ENCODE results near the gene FKBP10. TPM values are rescaled to one million over a fixed set of nuclear protein-coding genes. Genes with fewer than 3 reads are reported as not detected.

Gene FKBP10
- total and polyA plus RNA-seq, 9 of the 15 experiments (the other 6 are each of a cell fraction or from before 2014, with no cell fraction given) = 0.03 to 3.0 (median 1.4) TPM; not detected in 1

DNA sequence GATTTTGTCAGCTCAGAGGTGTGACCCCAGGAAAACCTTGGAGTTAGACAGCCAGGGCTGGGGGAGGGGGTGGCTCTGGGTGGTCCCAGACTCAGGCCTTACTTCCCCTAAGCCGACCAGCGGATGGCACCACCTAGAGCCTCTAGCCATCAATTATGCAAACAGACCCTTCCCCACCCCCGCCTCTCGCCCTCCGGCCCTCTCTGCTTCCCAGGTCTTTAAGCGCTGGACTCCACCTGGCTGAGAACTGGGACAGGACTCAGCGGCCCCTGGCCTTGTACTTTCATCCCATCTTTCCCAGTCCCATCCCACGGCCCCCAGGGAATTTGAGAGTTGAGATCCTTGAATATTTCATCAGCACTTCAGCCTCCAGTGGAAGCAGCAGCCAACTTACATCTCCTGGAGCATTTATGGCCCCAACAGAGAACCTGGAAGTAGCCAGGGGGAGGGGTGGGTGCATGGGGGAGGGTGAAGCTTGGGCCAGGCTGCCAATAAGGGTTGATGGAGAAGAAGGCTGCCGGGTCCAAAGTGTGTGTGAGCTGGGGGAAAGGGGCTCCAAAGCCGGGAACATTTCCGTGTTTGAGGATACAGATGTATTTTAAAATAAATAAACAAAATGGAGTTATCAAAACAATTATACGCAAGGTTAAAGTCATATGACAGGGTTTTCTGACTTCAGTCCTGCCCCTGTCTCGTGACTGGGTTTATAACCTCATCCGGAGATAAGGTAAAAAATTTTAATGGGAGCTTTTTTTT is 18.8 kb upstream of the FKBP10 start (continued):
- TF ChIP-seq DIDO1 (tag; IDR thresholded peaks at IDR 0.05; ENCODE audit: low read depth) = no peak
- no peak for TF ChIP-seq HOXB6 (CRISPR knock-in tag; IDR thresholded peaks at IDR 0.05; ENCODE audit: borderline replicate concordance)
- TF ChIP-seq ZNF239 (CRISPR knock-in tag; IDR thresholded peaks at IDR 0.05) = no peak
- TF ChIP-seq MEF2A (IDR thresholded peaks at IDR 0.05; ENCODE audit: control insufficient read depth, low read depth, low read length) = no peak
- TF ChIP-seq CBX2 (IDR thresholded peaks at IDR 0.05; ENCODE audit: insufficient read depth, low read length, poor library complexity, severe bottlenecking) = no peak
- TF ChIP-seq SRSF1 (IDR thresholded peaks at IDR 0.05; ENCODE audit: low read depth, low read length) = no peak
- peak in 1 of 2 experiments; percentile 55; a peak in 1 of 4 replicates for TF ChIP-seq KDM1A (IDR thresholded peaks at IDR 0.05)
- TF ChIP-seq MYC (IDR thresholded peaks at IDR 0.05; ENCODE audit: low read depth, low read length) = no peak
- TF ChIP-seq MYC (CRISPR knock-in tag; IDR thresholded peaks at IDR 0.05; ENCODE audit: borderline replicate concordance, low read depth) = no peak
- TF ChIP-seq ZNF146 (CRISPR knock-in tag; IDR thresholded peaks at IDR 0.05; ENCODE audit: unreplicated experiment) = no peak
- TF ChIP-seq ZNF766 (CRISPR knock-in tag; conservative IDR thresholded peaks at IDR 0.05) = 0 out of 2 replicates have a peak, but pooled peaks have one; percentile 25
- TF ChIP-seq NRF1 (conservative IDR thresholded peaks at IDR 0.05 in 1 of 2, IDR thresholded peaks at IDR 0.05 in 1 of 2) = no peak
- no peak for TF ChIP-seq TGIF2 (CRISPR knock-in tag; IDR thresholded peaks at IDR 0.05)
- no peak for TF ChIP-seq HNRNPK (IDR thresholded peaks at IDR 0.05; ENCODE audit: low read depth, low read length, poor library complexity, severe bottlenecking)
- no peak for TF ChIP-seq EZH2 (IDR thresholded peaks at IDR 0.05; ENCODE audit: borderline replicate concordance, low read depth, low read length)
- no peak for TF ChIP-seq ZNF696 (CRISPR knock-in tag; conservative IDR thresholded peaks at IDR 0.05)
- no peak for TF ChIP-seq MYNN (IDR thresholded peaks at IDR 0.05)
- TF ChIP-seq MYNN (CRISPR knock-in tag; IDR thresholded peaks at IDR 0.05) = no peak
- TF ChIP-seq, protein P1, sequence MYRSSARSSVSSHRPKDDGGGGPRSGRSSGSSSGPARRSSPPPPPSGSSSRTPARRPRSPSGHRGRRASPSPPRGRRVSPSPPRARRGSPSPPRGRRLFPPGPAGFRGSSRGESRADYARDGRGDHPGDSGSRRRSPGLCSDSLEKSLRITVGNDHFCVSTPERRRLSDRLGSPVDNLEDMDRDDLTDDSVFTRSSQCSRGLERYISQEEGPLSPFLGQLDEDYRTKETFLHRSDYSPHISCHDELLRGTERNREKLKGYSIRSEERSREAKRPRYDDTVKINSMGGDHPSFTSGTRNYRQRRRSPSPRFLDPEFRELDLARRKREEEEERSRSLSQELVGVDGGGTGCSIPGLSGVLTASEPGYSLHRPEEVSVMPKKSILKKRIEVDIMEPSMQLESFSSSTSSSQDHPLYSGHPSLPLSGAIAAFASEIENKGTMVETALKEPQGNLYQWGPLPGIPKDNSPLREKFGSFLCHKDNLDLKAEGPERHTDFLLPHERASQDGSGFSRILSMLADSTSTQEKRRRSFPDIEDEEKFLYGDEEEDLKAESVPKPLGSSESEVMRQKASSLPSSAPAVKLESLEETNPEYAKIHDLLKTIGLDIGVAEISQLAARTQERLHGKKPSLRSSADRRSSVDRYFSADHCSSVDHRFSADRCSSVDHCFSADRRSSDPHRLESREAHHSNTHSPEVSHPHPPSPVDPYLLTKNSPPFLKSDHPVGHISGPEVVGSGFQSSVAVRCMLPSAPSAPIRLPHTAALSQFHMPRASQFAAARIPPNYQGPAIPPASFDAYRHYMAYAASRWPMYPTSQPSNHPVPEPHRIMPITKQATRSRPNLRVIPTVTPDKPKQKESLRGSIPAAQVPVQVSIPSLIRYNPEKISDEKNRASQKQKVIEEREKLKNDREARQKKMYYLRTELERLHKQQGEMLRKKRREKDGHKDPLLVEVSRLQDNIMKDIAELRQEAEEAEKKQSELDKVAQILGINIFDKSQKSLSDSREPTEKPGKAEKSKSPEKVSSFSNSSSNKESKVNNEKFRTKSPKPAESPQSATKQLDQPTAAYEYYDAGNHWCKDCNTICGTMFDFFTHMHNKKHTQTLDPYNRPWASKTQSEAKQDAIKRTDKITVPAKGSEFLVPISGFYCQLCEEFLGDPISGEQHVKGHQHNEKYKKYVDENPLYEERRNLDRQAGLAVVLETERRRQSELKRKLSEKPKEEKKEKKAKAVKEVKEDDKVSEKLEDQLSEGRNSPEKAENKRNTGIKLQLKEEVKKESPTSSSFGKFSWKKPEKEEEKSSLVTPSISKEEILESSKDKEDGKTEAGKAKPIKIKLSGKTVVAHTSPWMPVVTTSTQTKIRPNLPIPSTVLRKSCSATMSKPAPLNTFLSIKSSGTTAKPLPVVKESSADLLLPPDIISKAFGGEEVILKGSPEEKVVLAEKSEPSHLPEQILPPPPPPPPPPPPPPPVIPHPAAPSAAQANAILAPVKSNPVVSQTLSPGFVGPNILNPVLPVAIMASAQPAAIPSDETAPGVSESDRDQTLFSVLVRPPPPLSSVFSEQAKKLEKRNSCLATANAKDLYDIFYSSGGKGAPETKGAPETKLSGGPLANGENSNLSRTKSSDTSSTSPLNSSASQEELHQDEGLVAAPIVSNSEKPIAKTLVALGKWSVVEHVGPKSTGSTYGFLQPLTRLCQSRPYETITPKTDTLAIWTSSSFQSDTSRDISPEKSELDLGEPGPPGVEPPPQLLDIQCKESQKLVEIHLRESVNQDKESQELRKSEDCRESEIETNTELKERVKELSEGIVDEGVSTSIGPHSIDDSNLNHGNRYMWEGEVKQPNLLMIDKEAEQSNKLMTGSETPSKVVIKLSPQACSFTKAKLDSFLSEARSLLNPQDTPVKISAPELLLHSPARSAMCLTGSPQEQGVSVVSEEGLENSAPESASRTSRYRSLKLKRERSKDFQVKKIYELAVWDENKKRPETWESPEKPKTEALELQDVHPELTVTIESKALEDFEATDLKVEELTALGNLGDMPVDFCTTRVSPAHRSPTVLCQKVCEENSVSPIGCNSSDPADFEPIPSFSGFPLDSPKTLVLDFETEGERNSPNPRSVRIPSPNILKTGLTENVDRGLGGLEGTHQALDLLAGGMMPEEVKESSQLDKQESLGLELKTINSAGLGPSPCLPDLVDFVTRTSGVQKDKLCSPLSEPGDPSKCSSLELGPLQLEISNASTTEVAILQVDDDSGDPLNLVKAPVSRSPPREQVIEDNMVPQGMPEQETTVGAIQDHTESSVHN (IDR thresholded peaks at IDR 0.05; ENCODE audit: borderline replicate concordance in 1 of 2, low read depth in 1 of 2) = no peak

Measured in K562 (cell line).